NCI-H446 treated with DMSO at 0.1 percent for 48 hours (cell line): ENCODE results near the gene SUN2.

Experiments used
- DNase-seq: peaks from one replicate; lab custom pipeline; 2025; lab: John Stamatoyannopoulos, UW

The SUN2 gene

GRCh38 chr22:38733724-38734381, 21.9 kb downstream of the SUN2 start:
- peak; percentile 87 for DNase-seq

- no peak for DNase-seq
Observed at GRCh38 chr22:38733329-38733723, 22.5 kb downstream of the SUN2 start.

GRCh38 chr22:38732251-38732815, 23.5 kb downstream of the SUN2 start:
- no peak for DNase-seq

GRCh38 chr22:38731703-38732161, 24.1 kb downstream of the SUN2 start:
- no peak for DNase-seq

GRCh38 chr22:38730411-38730871, 25.4 kb downstream of the SUN2 start:
- no peak for DNase-seq

GRCh38 chr22:38729946-38730345, 25.9 kb downstream of the SUN2 start:
- DNase-seq: no peak

GRCh38 chr22:38728871-38729796, 26.7 kb downstream of the SUN2 start:
- no peak for DNase-seq

GRCh38 chr22:38727530-38728451, 28.0 kb downstream of the SUN2 start:
- no peak for DNase-seq

GRCh38 chr22:38727123-38727522, 28.7 kb downstream of the SUN2 start:
- DNase-seq: no peak

GRCh38 chr22:38725900-38726655, 29.7 kb downstream of the SUN2 start:
- no peak for DNase-seq

- peak; percentile 4 for DNase-seq
Observed at GRCh38 chr22:38724926-38725571, 30.7 kb downstream of the SUN2 start.

- DNase-seq: no peak
Observed at GRCh38 chr22:38724176-38724575, 31.6 kb downstream of the SUN2 start.

GRCh38 chr22:38721551-38721950, 34.2 kb downstream of the SUN2 start:
- no peak for DNase-seq

GRCh38 chr22:38720350-38720749, 35.4 kb downstream of the SUN2 start:
- DNase-seq: no peak

GRCh38 chr22:38719196-38719595, 36.6 kb downstream of the SUN2 start:
- DNase-seq: no peak

- peak; percentile 25 for DNase-seq
Observed at GRCh38 chr22:38718414-38718813, 37.4 kb downstream of the SUN2 start.

GRCh38 chr22:38717244-38717643, 38.6 kb downstream of the SUN2 start:
- no peak for DNase-seq

- no peak for DNase-seq
Observed at GRCh38 chr22:38716826-38717225, 39.0 kb downstream of the SUN2 start.

- DNase-seq: no peak
Observed at GRCh38 chr22:38716271-38716670, 39.5 kb downstream of the SUN2 start.

GRCh38 chr22:38715852-38716251, 39.9 kb downstream of the SUN2 start:
- no peak for DNase-seq
